ENCODE measurements around the gene BCAS4.

- TF ChIP-seq CTCF (IDR thresholded peaks at IDR 0.05) (no peak), POLR2A (IDR thresholded peaks at IDR 0.05) (no peak)
These were observed 27.1 kb downstream of the BCAS4 start for GRCh38 chr20:50821994-50822393.
